ENCODE data around the gene RBPJL. TPM values are rescaled to one million over a fixed set of nuclear protein-coding genes. Genes with fewer than 3 reads are reported as not detected.

Gene RBPJL
- total and polyA plus RNA-seq, 4 donors: not detected

- no peak for TF ChIP-seq CTCF (IDR thresholded peaks at IDR 0.05; ENCODE audit: low read depth, low read length, missing input control)
- peak; percentile 72 for TF ChIP-seq SP1 (IDR thresholded peaks at IDR 0.05)
- TF ChIP-seq HNF4A (conservative IDR thresholded peaks at IDR 0.05): peak; percentile 90 to 93
- no peak for TF ChIP-seq EGR1 (IDR thresholded peaks at IDR 0.05; ENCODE audit: low read depth in 2 of 2)
Measured at GRCh38 chr20:45354423-45355208, 48.0 kb downstream of the RBPJL start (continued).

GRCh38 chr20:45355209-45356084 is 48.8 kb downstream of the RBPJL start:
- no peak overlapping the region for H3K4me3 ChIP-seq (ENCODE audit: low read depth in 1 of 3, low read length in 3 of 3)
- peaks cover 9 to 31% (median 20%) of the 10 kb centered on the region in 4 donors for H3K4me1 ChIP-seq (ENCODE audit: control insufficient read depth in 4 of 4, insufficient read depth in 4 of 4, low read length in 3 of 4)
- H3K36me3 ChIP-seq (ENCODE audit: control insufficient read depth in 4 of 4, insufficient read depth in 3 of 4, low read depth in 1 of 4, low read length in 3 of 4): no peaks in the 10 kb centered on the region
- no peaks in the 10 kb centered on the region for H3K9me3 ChIP-seq (ENCODE audit: control insufficient read depth in 4 of 4, low read length in 3 of 4)
- 55% methylated on average over 5 of the region's 5 CpGs for WGBS
- no peak overlapping the region for H3K27ac ChIP-seq (ENCODE audit: low read depth in 1 of 2, low read length in 2 of 2)
- no peak overlapping the region for H3K9ac ChIP-seq (ENCODE audit: low read depth in 1 of 2, low read length in 2 of 2)
- DNase-seq (ENCODE audit: low spot score): no peak
- TF ChIP-seq ATF3 (IDR thresholded peaks at IDR 0.05) (no peak), CTCF (IDR thresholded peaks at IDR 0.05; ENCODE audit: low read depth, low read length, missing input control) (no peak), HNF4A (conservative IDR thresholded peaks at IDR 0.05) (no peak), JUND (IDR thresholded peaks at IDR 0.05) (no peak), NR2F2 (IDR thresholded peaks at IDR 0.05) (no peak), RXRA (IDR thresholded peaks at IDR 0.05) (no peak), REST (IDR thresholded peaks at IDR 0.05) (no peak), FOXA1 (IDR thresholded peaks at IDR 0.05) (no peak)
- H3K27me3 ChIP-seq (ENCODE audit: control insufficient read depth in 4 of 4, insufficient read depth in 4 of 4, low read length in 3 of 4): no peaks in the 10 kb centered on the region
